HG03558 (cell line): ENCODE data around the gene OPALIN.

Source experiments
- ATAC-seq: cut with Tn5 transposase; IDR thresholded peaks from one replicate; pipeline ENCODE4 v1.9.1; 2021; ENCODE audit warnings: moderate number of reproducible peaks; ENCODE audit not compliant: unreplicated experiment; ENCODE audit errors: extremely low read depth

The OPALIN gene

GRCh38 chr10:96341219-96342182, 17.3 kb downstream of the OPALIN start:
- ATAC-seq: no peak

GRCh38 chr10:96339956-96340904, 18.6 kb downstream of the OPALIN start:
- ATAC-seq: peak; percentile 52

DNA sequence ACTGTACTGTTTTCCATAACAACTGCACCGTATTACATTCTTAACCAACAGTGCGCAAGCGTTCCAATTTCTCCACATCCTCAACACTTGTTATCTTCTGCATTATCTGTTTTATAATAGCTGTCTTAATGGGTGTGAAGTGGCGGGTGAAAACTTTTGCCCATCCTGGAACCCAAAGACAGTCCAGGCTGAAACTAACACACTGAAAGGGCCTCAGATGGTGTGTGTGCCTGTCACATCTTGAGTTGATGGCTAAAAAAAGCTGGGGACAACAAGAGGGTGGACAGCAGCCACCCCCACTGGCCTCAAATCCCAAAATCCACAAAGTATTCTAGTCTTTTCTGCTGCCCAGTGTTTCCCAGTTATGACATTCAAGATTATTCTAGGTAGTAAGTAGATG, 19.4 kb downstream of the OPALIN start:
- no peak for ATAC-seq

DNA sequence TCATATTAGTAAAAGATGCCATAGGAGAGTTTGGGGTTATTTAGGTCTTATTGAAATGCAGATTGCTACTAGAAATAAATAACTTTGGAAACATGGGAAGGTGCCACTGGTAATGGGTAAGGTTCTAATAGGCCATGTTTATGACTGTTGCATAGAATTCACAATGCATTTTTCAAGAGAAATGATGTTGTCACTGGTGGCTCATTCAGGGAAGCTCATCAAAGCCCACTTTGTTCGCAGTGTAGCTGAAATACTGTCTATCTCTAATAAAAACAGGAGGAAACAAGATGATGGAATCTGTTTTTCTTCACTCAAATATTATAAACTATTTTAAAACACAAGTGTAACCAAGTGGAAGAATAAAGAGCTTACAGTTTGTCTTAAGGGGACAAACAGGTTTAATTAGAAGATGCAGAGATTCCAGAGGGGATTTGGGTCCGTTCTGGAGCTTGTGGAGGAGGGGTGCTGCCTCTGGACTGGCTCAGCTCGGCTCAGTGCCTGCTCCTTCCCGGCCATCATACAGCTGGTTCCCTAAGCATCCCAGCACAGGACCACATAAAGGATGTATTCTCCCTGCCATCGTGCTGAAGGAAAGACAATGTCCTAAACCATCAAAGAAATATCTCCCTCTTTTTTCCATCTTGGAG, 20.4 kb downstream of the OPALIN start:
- ATAC-seq: no peak

GRCh38 chr10:96337106-96337505, 21.7 kb downstream of the OPALIN start:
- no peak for ATAC-seq

GRCh38 chr10:96334616-96335526, 23.9 kb downstream of the OPALIN start:
- ATAC-seq: no peak

DNA sequence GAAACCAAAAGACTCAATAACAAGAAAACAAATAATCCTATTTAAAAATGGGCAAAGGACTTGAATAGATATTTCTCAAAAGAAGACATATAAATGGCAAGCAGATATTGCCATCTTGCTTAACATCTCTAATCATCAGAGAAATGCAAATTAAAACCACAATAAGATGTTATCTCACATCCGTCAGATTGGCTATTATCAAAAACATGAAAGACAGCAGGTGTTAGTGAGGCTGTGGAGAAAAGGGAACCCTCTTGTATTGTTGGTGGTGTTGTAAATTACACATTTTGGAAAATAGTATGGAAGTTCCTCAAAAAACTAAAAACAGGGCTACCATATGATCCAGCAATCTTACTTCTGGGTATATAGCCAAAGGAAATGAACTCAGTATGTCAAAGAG, 25.7 kb downstream of the OPALIN start:
- ATAC-seq: no peak

DNA sequence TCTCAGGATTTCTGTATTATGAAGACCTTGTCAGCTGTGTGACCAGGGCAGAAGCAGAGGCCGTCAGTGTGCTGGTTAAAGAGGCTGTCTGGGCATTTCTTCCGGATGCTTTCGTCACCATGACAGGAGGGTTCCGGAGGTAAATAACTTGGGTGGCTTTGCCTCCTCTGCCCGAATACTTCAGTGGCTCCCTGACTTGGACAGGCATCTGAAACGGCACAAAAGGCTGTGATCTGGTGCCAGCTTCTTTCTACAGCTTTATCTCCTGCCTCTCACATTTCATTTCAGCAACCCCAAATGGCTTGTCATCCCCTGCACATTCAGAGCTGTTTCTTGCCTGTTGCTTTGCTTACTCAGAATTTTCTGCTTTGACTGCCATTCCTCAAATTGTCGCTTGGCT, 31.3 kb downstream of the OPALIN start:
- ATAC-seq: no peak

- peak; percentile 83 for ATAC-seq
Measured at GRCh38 chr10:96325719-96326373, 33.0 kb downstream of the OPALIN start.

DNA sequence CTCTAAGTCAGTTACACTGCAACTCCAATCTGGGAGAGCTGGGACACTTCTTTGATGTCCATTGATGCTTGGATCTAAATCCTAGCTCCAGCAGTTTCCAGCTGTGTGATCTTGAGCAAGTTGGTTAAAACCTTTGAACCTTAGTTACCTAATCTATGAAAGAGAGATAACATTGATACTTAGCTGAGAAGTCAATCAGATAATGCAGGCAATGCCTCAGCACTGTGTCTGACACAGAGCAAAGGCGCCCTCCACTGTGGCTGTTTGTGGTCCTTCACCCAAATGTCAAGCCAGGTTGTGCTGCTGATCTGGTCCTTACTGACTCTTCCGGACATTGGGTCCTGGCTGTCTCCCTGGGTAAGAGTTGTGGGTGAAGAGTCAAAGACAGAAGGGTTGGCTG, 34.4 kb downstream of the OPALIN start:
- no peak for ATAC-seq

- ATAC-seq: no peak
Measured at GRCh38 chr10:96322275-96322674, 36.5 kb downstream of the OPALIN start.

- ATAC-seq: no peak
Measured at GRCh38 chr10:96321822-96322221, 37.0 kb downstream of the OPALIN start.

DNA sequence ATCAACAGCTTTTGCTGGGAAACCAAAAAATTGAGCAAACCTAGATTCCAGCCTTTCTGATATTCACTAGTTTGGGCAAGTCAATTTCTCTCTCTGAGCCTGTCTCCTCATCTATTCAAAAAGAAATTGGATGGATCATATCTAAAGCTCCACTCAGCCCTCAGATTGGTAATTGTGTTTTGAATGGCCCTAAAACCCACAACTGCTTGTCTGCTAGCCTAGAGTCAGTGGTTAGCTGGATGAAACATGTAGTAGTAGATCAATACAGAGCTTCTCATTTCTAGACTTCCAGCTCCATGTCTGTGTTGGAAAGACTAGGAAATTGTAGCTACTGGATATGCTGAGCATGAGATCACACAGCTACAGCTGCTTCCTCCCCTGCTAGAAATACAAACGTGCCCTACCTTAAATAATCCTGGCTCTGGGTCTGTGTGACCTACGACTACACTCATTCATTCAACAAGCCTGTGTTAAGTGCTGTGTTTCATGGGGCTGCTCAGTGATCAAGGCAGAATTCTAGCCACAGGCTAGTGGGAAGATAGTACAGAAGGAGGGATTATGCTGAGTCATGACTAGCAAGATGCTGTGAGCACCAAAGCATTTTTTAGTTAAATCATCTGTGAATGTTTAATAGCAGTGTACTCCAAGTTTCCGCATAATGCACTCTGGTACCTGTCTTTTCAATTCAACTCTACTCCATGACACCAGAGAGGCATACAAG, 38.9 kb downstream of the OPALIN start:
- ATAC-seq: no peak

DNA sequence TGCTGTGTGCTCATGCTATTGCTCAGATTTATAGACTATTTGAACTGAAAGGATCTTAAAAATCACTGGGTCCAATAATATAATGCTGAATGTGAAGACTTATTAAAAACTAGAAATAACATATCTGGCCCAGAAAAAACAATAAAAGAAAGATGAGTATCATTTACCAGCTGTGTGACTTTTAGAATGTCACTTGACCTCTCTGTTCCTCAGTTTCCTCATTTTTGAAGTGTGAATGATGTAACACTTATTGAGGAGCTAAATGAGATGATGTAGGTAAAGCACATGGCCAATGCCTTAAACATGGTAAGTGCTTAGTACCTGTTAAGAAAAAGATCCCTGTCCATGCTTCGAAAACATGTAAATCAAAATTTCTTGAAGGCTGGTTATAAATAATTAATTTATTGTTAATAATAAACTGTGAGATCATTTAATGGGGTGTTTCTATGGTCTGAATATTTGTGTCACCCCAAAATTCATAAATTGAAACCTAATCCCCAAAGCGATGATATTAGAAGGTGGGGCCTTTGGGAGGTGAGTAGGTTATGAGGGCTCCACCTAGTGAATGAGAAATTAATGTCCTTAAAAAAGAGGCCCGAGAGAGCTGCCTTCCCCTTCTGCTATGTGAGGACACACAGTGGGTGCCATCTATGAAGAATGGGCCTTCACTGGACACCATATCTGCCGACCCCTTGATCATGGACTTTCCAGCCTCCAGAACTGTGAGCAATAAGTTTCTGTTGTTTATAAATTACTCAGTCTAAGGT, 41.6 kb downstream of the OPALIN start:
- no peak for ATAC-seq

- ATAC-seq: no peak
Measured at GRCh38 chr10:96313344-96313743, 45.5 kb downstream of the OPALIN start.

- no peak for ATAC-seq
Measured at GRCh38 chr10:96311180-96311715, 47.6 kb downstream of the OPALIN start.

DNA sequence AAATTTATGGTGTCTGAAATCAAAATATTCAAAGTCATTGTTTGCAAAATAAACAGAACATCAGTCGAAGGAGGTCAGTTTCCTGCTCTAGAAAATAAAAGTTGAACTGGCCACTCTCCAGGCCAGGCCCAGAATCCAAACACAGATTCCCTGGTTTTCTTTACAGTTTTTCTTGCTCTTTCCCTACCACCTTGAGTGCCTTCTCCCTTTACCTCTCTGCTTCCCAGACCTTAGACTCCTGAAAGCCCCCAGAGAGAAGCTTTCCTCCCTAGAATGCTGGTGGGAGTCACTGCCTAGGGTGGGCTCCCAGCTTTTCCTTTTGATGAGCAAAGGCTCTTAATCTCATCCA, 48.5 kb downstream of the OPALIN start:
- no peak for ATAC-seq
